GM18868 (cell line): ENCODE data around the gene EFNB2.
A peak's percentile ranks its signal among the peaks of the same experiment; 100 is the strongest.

ENCODE experiments used
- ATAC-seq: cut with Tn5 transposase; IDR thresholded peaks from one replicate; pipeline ENCODE4 v1.9.1; 2021; ENCODE audit warnings: mild to moderate bottlenecking, moderate library complexity; ENCODE audit not compliant: unreplicated experiment

Gene EFNB2

GRCh38 chr13:106488076-106488475 is 47.4 kb downstream of the EFNB2 start:
- no peak for ATAC-seq

GRCh38 chr13:106487129-106487528 is 48.3 kb downstream of the EFNB2 start:
- no peak for ATAC-seq

- no peak for ATAC-seq
These were observed 49.2 kb downstream of the EFNB2 start for GRCh38 chr13:106486287-106486686.

GRCh38 chr13:106484537-106485193 is 50.8 kb downstream of the EFNB2 start:
- no peak for ATAC-seq

- ATAC-seq, result no peak
These were observed 51.4 kb downstream of the EFNB2 start for GRCh38 chr13:106484084-106484483.

GRCh38 chr13:106481919-106482318 is 53.5 kb downstream of the EFNB2 start:
- no peak for ATAC-seq

GRCh38 chr13:106480351-106480910 is 55.0 kb downstream of the EFNB2 start:
- no peak for ATAC-seq

GRCh38 chr13:106479929-106480328 is 55.5 kb downstream of the EFNB2 start:
- ATAC-seq, result no peak

GRCh38 chr13:106478116-106478515 is 57.3 kb downstream of the EFNB2 start:
- no peak for ATAC-seq

GRCh38 chr13:106477303-106477702 is 58.2 kb downstream of the EFNB2 start:
- ATAC-seq, result no peak

- no peak for ATAC-seq
These were observed 59.6 kb downstream of the EFNB2 start for GRCh38 chr13:106475852-106476251.

- ATAC-seq, result no peak
These were observed 60.5 kb downstream of the EFNB2 start for GRCh38 chr13:106474912-106475311.

- ATAC-seq, result no peak
These were observed 62.3 kb downstream of the EFNB2 start for GRCh38 chr13:106473154-106473553.

- ATAC-seq, result no peak
These were observed 62.8 kb downstream of the EFNB2 start for GRCh38 chr13:106472621-106473020.

- peak; percentile 89 for ATAC-seq
These were observed 63.4 kb downstream of the EFNB2 start for GRCh38 chr13:106471957-106472543.

GRCh38 chr13:106470576-106470975 is 64.9 kb downstream of the EFNB2 start:
- no peak for ATAC-seq

- no peak for ATAC-seq
These were observed 66.5 kb downstream of the EFNB2 start for GRCh38 chr13:106468744-106469590.

- ATAC-seq, result no peak
These were observed 67.3 kb downstream of the EFNB2 start for GRCh38 chr13:106468207-106468606.

GRCh38 chr13:106467427-106468122 is 67.9 kb downstream of the EFNB2 start:
- no peak for ATAC-seq

- no peak for ATAC-seq
These were observed 68.6 kb downstream of the EFNB2 start for GRCh38 chr13:106466691-106467426.
